Esophagus muscularis mucosa (tissue), 3 donors: ENCODE data around the gene LRRTM4.
"Not testable (repeated sequence)": the region's sequence is repeated elsewhere in the genome, so short reads cannot be mapped to it uniquely, and the experiment has no call there.

Experiments used
- POLR2A ChIP-seq: fragments of 450-650 bp; IDR thresholded peaks from one replicate; pipeline ENCODE4 v1.6.1; 2017; ENCODE audit warnings: antibody characterized with exemption, moderate library complexity, mild to moderate bottlenecking, low read depth
- TF ChIP-seq, protein P1 (sequence below), 3 experiments: fragments of 200-600 bp in 2 of 3; fragments of 450-650 bp in 1 of 3; sonication (generic) in 2 of 3; IDR thresholded peaks; one replicate each; pipeline ENCODE4 v1.5.1; 2017 to 2019; ENCODE audit warnings: antibody characterized with exemption in 3 of 3, mild to moderate bottlenecking in 2 of 3, moderate library complexity in 1 of 3

DNA sequence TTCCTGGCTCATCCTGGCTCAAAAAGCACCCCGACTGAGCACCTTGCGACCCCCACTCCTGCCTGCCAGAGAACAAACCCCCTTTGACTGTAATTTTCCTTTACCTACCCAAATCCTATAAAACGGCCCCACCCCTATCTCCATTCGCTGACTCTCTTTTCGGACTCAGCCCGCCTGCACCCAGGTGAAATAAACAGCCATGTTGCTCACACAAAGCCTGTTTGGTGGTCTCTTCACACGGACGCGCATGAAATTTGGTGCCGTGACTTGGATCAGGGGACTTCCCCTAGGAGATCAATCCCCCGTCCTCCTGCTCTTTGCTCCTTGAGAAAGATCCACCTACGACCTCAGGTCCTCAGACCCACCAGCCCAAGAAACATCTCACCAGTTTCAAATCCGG lies 433.8 kb downstream of the LRRTM4 start:
- TF ChIP-seq, protein P1, sequence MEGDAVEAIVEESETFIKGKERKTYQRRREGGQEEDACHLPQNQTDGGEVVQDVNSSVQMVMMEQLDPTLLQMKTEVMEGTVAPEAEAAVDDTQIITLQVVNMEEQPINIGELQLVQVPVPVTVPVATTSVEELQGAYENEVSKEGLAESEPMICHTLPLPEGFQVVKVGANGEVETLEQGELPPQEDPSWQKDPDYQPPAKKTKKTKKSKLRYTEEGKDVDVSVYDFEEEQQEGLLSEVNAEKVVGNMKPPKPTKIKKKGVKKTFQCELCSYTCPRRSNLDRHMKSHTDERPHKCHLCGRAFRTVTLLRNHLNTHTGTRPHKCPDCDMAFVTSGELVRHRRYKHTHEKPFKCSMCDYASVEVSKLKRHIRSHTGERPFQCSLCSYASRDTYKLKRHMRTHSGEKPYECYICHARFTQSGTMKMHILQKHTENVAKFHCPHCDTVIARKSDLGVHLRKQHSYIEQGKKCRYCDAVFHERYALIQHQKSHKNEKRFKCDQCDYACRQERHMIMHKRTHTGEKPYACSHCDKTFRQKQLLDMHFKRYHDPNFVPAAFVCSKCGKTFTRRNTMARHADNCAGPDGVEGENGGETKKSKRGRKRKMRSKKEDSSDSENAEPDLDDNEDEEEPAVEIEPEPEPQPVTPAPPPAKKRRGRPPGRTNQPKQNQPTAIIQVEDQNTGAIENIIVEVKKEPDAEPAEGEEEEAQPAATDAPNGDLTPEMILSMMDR (IDR thresholded peaks at IDR 0.05), result not testable (repeated sequence)
- TF ChIP-seq POLR2A, result not testable (repeated sequence)
